SHP77 (cell line): ENCODE measurements around the gene OR10G2.
"Not testable (repeated sequence)": the region's sequence is repeated elsewhere in the genome, so short reads cannot be mapped to it uniquely, and the experiment has no call there.

Source experiments
- DNase-seq, 2 experiments: peaks; one replicate each; lab custom pipeline; 2025; lab: John Stamatoyannopoulos, UW

The OR10G2 gene, protein sequence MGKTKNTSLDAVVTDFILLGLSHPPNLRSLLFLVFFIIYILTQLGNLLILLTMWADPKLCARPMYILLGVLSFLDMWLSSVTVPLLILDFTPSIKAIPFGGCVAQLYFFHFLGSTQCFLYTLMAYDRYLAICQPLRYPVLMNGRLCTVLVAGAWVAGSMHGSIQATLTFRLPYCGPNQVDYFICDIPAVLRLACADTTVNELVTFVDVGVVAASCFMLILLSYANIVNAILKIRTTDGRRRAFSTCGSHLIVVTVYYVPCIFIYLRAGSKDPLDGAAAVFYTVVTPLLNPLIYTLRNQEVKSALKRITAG

GRCh38 chr14:21634840-21635239 is at the start of gene OR10G2:
OR10G2 (minus strand) TSS chr14:21634940; CDS start chr14:21634842, 98 bp downstream.
- no peak for DNase-seq

- no peak for DNase-seq
These were observed 45.3 kb upstream of the OR10G2 start for GRCh38 chr14:21680072-21680471.

DNA sequence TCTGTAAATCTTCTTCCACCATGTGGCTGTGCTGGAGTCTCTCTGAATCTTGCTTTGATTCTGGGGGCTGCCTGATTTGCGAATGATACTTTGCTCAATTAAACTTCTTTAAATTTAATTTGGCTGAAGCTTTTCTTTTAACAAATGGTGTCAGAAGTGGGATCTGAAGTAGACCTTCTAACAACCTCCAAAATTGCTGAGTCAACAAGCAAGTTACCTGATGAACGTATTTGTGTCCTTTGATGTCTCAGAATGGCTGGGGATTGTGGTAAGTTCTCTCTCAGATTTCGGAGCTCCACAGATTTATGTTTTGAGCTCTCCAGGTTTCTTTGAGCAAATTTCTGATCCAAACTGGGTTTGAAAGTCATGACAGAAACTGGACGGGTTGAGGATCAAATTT is 40.8 kb upstream of the OR10G2 start:
- DNase-seq, result no peak

- no peak for DNase-seq
These were observed 39.0 kb upstream of the OR10G2 start, which contains the start of gene OR4E1 for GRCh38 chr14:21673718-21674117. OR4E1 (minus strand) TSS chr14:21673818; CDS start chr14:21670935, 2,883 bp downstream.

- DNase-seq, result no peak
These were observed 37.4 kb upstream of the OR10G2 start for GRCh38 chr14:21672116-21672515.

DNA sequence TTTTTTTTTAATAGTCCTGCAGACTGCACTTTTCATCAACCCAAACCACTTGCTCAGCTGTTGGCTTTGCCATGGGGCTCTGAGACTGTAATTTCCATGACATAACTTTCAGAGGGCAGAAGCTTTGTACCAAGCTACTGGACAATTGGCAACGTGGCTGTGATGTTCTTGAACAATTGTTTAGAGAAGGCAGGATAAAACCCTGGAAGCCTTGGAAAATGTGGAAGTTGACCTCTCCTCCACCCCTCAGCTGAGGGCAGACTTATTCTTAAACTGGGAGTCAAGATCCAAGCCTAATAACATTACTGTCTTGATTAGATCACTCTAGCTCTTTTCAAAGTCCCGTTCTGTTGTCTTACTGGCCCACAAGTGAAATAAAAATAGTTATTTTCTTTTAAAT is 36.6 kb upstream of the OR10G2 start:
- DNase-seq, result no peak

GRCh38 chr14:21669284-21669683 is 34.5 kb upstream of the OR10G2 start:
- DNase-seq, result no peak

GRCh38 chr14:21668377-21668776 is 33.6 kb upstream of the OR10G2 start:
- no peak for DNase-seq

DNA sequence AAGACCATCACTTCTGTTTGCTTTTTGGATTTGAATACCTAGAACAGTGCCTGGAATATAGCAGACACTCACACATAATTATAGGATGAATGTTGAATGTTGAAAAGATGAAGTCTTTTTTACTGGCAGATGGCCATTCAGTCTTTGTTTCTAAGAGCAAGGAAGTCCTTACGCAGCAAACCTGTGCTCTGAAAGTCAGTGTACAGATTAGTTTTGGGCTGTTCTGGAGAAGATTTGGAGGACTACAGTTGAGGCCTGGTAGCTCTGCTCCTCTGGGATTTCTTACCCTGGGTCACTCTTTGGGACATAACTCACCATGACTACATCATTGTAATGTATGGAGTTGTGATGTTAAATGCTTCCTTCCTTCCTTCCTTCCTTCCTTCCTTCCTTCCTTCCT is 22.2 kb upstream of the OR10G2 start:
- DNase-seq, result no peak

DNA sequence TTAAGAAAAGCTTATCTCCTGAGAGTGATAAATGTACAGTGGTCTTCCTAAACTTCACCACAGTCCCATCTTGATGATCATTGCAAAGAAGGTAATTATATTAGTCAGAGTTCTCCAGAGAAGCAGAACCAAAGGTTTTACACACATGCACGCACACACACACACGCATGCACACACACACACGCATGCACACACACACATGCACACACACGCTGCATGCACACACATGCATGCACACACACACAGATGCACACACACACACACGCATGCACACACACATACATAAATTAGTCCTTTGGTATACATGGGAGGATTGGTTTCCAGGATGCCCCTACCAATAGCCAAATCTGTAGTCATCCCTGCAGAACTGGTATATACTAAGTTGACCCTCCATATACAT is 19.5 kb upstream of the OR10G2 start:
- no peak for DNase-seq

GRCh38 chr14:21653331-21653885 is 18.7 kb upstream of the OR10G2 start, which contains the start of gene OR4E2:
OR4E2 (plus strand) TSS chr14:21653835; CDS start chr14:21665083, 11,248 bp downstream.
- no peak for DNase-seq

- DNase-seq, result no peak
These were observed 17.6 kb upstream of the OR10G2 start for GRCh38 chr14:21652209-21652808.

- no peak for DNase-seq
These were observed 12.6 kb upstream of the OR10G2 start for GRCh38 chr14:21647380-21647779.

- no peak for DNase-seq
These were observed 8.7 kb upstream of the OR10G2 start for GRCh38 chr14:21643407-21643806.

- no peak for DNase-seq
These were observed 7.9 kb upstream of the OR10G2 start for GRCh38 chr14:21642683-21643082.

- no peak for DNase-seq
These were observed 3.7 kb downstream of the OR10G2 start for GRCh38 chr14:21631084-21631483.

DNA sequence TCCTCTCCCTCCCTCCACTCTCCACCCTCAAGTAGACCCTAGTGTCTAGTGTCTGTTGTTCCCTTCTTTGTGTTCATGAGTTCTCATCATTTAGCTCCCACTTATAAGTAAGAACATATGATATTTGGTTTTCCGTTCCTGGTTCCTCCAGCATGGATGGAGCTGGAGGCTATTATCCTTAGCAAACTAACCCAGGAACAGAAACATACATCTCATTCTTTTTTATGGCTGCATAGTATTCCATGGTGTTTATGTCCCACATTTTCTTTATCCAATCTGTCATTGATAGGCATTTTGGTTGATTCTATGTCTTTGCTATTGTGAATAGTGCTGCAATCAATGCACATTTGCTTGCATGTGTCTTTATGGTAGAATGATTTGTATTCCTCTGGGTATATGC is 4.2 kb downstream of the OR10G2 start:
- DNase-seq, result not testable (repeated sequence)

GRCh38 chr14:21626491-21627230 is 8.1 kb downstream of the OR10G2 start:
- no peak for DNase-seq

- no peak for DNase-seq
These were observed 17.1 kb downstream of the OR10G2 start for GRCh38 chr14:21617614-21618013.

- no peak for DNase-seq
These were observed 20.5 kb downstream of the OR10G2 start for GRCh38 chr14:21614240-21614639.

- no peak for DNase-seq
These were observed 22.4 kb downstream of the OR10G2 start for GRCh38 chr14:21612324-21612723.

DNA sequence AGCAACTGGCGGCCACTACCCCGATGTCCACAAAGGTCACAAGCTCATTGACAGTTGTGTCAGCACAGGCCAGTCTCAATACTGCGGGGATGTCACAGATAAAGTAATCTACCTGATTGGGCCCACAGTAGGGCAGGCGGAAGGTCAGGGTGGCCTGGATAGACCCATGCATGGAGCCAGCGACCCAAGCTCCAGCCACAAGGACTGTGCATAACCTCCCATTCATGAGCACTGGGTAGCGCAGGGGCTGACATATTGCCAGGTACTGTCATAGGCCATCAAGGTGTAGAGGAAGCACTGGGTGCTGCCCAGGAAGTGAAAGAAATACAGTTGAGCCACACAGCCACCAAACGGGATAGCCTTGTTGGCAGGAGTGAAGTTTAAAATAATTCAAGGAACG is 32.6 kb downstream of the OR10G2 start:
- DNase-seq, result not testable (repeated sequence)

DNA sequence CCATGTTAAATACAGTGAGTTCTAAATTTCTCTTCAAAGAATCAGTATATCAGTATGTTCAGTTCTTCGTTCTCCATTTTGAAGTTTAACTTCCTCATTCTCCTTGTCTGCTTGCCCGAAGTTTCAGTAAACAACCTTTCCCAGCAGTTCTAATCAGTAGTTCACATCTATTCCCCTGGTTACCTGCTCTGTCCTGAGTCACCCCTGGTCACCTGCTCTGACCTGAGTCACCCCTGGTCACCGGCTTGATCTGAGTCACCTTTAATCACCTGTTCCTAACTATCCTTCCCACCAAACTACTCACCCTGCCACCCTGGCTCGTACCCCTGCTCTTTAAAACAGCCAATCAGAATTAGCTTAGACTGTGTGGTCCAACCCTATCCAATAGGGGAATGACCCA is 45.4 kb downstream of the OR10G2 start:
- no peak for DNase-seq
